ENCODE results near the gene PDXP.

The PDXP gene

GRCh38 chr22:37708580-37709444, 50.3 kb downstream of the PDXP start:
- Histone ChIP-seq H3K27ac (no peak overlapping the region), H3K36me3 (no peaks in the 10 kb centered on the region), H3K27me3 (ENCODE audit: insufficient read depth, low read depth, severe bottlenecking) (no peaks in the 10 kb centered on the region), H3K4me3 (ENCODE audit: low read depth, low read length) (no peak overlapping the region), H3K9me3 (ENCODE audit: severe bottlenecking) (no peaks in the 10 kb centered on the region)
- DNase-seq: no peak
- TF ChIP-seq, protein P1, sequence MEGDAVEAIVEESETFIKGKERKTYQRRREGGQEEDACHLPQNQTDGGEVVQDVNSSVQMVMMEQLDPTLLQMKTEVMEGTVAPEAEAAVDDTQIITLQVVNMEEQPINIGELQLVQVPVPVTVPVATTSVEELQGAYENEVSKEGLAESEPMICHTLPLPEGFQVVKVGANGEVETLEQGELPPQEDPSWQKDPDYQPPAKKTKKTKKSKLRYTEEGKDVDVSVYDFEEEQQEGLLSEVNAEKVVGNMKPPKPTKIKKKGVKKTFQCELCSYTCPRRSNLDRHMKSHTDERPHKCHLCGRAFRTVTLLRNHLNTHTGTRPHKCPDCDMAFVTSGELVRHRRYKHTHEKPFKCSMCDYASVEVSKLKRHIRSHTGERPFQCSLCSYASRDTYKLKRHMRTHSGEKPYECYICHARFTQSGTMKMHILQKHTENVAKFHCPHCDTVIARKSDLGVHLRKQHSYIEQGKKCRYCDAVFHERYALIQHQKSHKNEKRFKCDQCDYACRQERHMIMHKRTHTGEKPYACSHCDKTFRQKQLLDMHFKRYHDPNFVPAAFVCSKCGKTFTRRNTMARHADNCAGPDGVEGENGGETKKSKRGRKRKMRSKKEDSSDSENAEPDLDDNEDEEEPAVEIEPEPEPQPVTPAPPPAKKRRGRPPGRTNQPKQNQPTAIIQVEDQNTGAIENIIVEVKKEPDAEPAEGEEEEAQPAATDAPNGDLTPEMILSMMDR (IDR thresholded peaks at IDR 0.05; ENCODE audit: low read depth, low read length): no peak

GRCh38 chr22:37709445-37709765, 50.9 kb downstream of the PDXP start:
- Histone ChIP-seq H3K27ac (no peak overlapping the region), H3K9me3 (ENCODE audit: severe bottlenecking) (no peaks in the 10 kb centered on the region), H3K27me3 (ENCODE audit: insufficient read depth, low read depth, severe bottlenecking) (no peaks in the 10 kb centered on the region), H3K4me3 (ENCODE audit: low read depth, low read length) (no peak overlapping the region), H3K36me3 (no peaks in the 10 kb centered on the region)
- DNase-seq: no peak
- TF ChIP-seq, protein P1 (IDR thresholded peaks at IDR 0.05; ENCODE audit: low read depth, low read length): no peak

- Histone ChIP-seq H3K9me3 (ENCODE audit: severe bottlenecking) (no peaks in the 10 kb centered on the region), H3K4me3 (ENCODE audit: low read depth, low read length) (no peak overlapping the region), H3K27ac (no peak overlapping the region), H3K27me3 (ENCODE audit: insufficient read depth, low read depth, severe bottlenecking) (no peaks in the 10 kb centered on the region), H3K36me3 (no peaks in the 10 kb centered on the region)
- TF ChIP-seq, protein P1 (IDR thresholded peaks at IDR 0.05; ENCODE audit: low read depth, low read length): no peak
- no peak for DNase-seq
These were observed 52.2 kb downstream of the PDXP start for GRCh38 chr22:37710675-37711074.

DNA sequence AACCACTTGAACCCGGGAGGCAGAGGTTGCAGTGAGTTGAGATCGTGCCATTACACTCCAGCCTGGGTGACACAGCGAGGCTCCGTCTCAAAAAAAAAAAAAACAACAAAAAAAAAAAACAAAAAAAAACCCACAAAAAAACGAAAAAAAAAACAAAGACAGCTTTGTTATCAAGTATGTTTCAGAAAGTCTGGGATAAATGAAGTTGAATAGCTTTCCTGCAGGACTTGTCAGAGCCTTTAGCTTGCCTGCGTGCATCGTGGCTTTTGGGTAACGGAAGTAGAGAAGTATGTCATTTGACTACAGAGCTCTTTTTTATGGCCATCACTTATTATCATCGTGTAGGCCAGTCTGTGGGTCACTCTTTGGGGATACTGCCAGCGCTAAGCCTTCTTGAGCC, 53.0 kb downstream of the PDXP start:
- no peak overlapping the region for H3K4me3 ChIP-seq (ENCODE audit: low read depth, low read length)
- H3K36me3 ChIP-seq: no peaks in the 10 kb centered on the region
- no peaks in the 10 kb centered on the region for H3K27me3 ChIP-seq (ENCODE audit: insufficient read depth, low read depth, severe bottlenecking)
- H3K9me3 ChIP-seq (ENCODE audit: severe bottlenecking): no peaks in the 10 kb centered on the region
- no peak for DNase-seq
- TF ChIP-seq, protein P1 (IDR thresholded peaks at IDR 0.05; ENCODE audit: low read depth, low read length): no peak
- no peak overlapping the region for H3K27ac ChIP-seq

DNA sequence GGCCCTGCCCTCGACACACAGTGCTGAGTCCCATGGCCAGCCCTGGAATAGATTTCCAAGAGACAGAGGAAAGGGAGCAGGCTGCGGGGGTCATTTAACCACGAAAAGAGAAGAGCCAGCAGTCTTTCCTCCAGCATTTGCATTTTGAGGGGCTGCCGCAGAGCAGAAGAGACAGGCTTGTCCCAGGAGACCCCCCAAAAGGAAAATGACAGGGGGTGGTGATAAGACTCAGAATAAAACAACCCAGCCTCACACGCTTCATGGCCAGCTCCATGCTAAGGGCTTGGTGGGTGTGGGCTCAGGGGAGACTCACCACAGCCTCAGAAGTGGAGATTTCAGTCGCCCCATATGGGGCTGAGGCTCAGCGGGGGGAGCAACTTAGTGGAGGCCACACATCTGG, 55.2 kb downstream of the PDXP start:
- Histone ChIP-seq H3K27ac (no peak overlapping the region), H3K36me3 (no peaks in the 10 kb centered on the region), H3K9me3 (ENCODE audit: severe bottlenecking) (no peaks in the 10 kb centered on the region), H3K4me3 (ENCODE audit: low read depth, low read length) (no peak overlapping the region), H3K27me3 (ENCODE audit: insufficient read depth, low read depth, severe bottlenecking) (no peaks in the 10 kb centered on the region)
- DNase-seq: no peak
- TF ChIP-seq, protein P1 (IDR thresholded peaks at IDR 0.05; ENCODE audit: low read depth, low read length): no peak

DNA sequence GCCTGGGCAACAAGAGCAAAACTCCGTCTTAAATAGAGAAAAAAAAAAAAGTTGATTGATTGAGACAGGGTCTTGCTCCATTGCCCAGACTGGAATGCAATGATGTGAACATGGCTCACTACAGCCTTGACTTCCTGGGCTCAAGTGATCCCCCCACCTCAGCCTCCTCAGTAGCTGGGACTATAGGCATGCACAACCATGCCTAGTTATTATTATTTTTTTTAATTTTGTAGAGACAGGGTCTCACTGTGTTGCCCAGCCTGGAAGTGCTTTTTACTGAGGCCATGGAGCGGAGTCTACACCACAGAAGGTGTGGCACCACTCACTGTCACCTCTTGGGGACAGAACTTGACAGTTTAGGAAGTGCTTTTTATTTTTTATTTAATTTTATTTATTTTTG, 56.1 kb downstream of the PDXP start:
- Histone ChIP-seq H3K4me3 (ENCODE audit: low read depth, low read length) (no peak overlapping the region), H3K9me3 (ENCODE audit: severe bottlenecking) (no peaks in the 10 kb centered on the region), H3K27me3 (ENCODE audit: insufficient read depth, low read depth, severe bottlenecking) (no peaks in the 10 kb centered on the region), H3K27ac (no peak overlapping the region), H3K36me3 (no peaks in the 10 kb centered on the region)
- DNase-seq: no peak
- TF ChIP-seq, protein P1 (IDR thresholded peaks at IDR 0.05; ENCODE audit: low read depth, low read length): no peak
